Epithelial cell of esophagus (primary cell): ENCODE measurements around the gene FAM32A.

ENCODE experiments used
- DNase-seq: peaks from one replicate; pipeline ENCODE4 v3.0.0; 2010; ENCODE audit warnings: low read depth
- H3K4me3 ChIP-seq: 2 replicates; pipeline ENCODE4 v1.5.1; 2011; ENCODE audit warnings: mild to moderate bottlenecking, low read length, control low read depth
- TF ChIP-seq, protein P1 (sequence below): IDR thresholded peaks from 2 replicates; pipeline ENCODE4 v1.5.1; 2011; ENCODE audit warnings: low read depth, mild to moderate bottlenecking, low read length, control low read depth, inconsistent platforms; ENCODE audit not compliant: insufficient read depth; ENCODE audit errors: missing control alignments

The FAM32A gene

DNA sequence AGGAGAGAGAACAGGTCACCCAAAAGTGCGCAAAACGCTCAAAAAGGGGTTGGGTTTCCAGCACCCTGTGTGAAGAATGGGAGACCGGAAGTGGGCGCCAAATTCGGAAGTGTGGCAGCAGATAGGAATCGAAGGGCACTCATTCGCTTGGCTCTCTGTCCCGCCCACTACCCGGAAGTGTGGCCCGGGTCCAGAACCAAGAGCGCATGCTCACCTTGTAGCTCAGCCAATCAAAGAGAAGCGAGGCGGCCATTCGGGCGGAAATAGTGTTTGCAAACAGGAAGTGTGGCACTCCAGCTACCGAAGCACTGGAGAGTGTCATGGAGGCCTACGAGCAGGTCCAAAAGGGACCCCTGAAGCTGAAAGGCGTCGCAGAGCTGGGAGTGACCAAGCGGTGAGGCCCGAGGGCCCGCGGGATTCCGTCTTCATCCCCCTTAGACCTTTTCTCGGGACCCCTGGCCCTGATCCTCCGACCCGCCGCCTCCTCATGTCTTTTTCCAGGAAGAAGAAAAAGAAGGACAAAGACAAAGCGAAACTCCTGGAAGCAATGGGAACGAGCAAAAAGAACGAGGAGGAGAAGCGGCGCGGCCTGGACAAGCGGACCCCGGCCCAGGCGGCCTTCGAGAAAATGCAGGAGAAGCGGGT lies at the start of gene FAM32A:
Gene FAM32A, plus strand, starts transcription at position 288 of the 645 bp plus-strand sequence. Its CDS starts 33 bp downstream, at position 321.
- peak; percentile 100 for DNase-seq
- H3K4me3 ChIP-seq: peak within 1 kb of the TSS; percentile 91
- TF ChIP-seq, protein P1, sequence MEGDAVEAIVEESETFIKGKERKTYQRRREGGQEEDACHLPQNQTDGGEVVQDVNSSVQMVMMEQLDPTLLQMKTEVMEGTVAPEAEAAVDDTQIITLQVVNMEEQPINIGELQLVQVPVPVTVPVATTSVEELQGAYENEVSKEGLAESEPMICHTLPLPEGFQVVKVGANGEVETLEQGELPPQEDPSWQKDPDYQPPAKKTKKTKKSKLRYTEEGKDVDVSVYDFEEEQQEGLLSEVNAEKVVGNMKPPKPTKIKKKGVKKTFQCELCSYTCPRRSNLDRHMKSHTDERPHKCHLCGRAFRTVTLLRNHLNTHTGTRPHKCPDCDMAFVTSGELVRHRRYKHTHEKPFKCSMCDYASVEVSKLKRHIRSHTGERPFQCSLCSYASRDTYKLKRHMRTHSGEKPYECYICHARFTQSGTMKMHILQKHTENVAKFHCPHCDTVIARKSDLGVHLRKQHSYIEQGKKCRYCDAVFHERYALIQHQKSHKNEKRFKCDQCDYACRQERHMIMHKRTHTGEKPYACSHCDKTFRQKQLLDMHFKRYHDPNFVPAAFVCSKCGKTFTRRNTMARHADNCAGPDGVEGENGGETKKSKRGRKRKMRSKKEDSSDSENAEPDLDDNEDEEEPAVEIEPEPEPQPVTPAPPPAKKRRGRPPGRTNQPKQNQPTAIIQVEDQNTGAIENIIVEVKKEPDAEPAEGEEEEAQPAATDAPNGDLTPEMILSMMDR: peak; percentile 39

DNA sequence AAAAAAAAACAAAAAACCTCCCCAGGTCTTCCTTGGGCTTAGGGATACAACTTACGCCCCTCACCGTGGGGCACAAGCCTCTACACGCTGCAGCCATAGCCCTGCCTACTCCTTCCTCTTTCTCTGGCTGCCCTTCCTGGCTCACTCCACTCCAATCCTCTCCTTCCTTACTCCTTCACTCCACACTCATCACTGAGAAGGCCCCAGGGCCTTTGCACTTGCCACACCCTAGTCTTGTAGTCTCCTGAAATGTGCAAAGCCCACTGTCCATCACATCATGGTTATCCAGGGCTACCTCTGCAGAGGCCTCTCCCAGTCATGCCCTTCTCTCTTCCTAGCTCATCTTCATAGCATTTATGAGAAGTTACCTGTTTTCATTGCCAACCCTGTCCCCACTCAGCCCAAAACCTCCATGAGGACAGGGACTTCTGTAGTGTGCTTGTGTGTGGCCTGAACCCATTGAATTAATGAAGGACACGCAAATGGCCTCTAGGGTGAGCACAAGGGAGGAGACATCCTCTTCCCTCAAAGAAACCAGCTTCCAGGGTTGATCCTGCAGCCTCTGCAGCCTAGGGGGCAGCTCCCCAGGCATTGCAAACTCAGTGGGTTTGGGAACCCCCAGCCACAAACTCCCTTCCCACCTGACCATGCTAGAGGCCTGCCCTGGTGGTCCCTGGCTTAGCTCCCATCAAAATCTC lies 49.6 kb upstream of the FAM32A start:
- H3K4me3 ChIP-seq: no peak overlapping the region
- no peak for DNase-seq
- TF ChIP-seq, protein P1: no peak

DNA sequence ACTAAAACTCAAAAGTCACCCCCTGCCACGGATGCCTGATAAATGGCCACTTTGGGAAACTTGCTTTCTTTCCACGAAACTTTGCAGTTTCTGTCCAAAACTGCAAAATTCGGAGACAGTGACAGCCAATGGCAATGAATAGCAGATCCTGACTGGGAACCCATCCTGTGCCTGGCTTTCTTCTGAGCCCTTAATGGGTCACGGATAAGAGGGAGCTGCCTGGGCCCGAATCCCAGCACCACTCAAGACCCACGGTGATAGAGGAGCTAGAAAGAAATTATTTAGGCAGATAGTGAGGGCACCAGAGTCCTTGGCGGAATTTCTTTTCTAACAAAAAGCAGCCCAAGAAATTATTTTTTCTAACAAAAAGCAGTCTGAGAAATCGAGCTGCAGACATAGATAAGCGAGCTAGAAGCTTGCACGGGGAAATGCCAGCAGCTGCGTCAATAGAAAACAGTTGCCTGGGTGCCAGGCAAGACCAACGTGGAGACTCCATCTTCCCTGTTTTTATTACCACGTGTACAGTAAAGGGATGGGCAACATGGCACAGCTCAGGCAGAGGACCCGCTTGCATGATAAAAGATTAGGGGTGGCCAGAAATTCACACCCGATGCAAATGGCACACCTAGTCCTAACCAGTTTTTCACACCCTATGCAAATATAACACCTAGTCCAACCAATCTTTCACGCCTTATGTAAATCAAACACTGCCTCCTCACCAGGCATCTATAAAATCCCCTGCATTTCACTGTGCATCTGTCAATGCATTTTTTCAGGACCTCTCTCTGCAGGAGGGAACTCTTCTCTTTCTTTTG lies 48.8 kb upstream of the FAM32A start:
- TF ChIP-seq, protein P1: no peak
- DNase-seq: no peak
- H3K4me3 ChIP-seq: no peak overlapping the region

DNA sequence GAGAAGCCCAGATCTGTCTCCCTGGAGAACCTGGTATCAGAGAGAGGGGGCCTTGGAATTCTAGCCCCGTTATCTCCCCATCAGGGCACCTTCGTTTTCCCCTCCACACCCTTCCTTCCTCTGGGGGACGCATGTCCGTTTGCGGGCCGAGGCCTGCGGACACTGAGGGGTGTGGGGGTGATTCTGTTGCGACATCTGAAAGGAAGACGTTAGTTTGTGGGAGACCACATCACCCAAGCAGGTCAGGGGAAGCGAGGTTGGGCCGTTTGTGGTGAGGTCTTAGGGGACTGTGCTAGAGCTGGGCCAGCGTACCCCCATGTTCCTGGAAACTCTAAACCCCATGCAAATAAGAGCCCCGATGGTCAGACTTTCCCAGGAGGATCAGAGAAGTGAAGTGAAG lies 45.5 kb upstream of the FAM32A start:
- no peak overlapping the region for H3K4me3 ChIP-seq
- TF ChIP-seq, protein P1: no peak
- no peak for DNase-seq

DNA sequence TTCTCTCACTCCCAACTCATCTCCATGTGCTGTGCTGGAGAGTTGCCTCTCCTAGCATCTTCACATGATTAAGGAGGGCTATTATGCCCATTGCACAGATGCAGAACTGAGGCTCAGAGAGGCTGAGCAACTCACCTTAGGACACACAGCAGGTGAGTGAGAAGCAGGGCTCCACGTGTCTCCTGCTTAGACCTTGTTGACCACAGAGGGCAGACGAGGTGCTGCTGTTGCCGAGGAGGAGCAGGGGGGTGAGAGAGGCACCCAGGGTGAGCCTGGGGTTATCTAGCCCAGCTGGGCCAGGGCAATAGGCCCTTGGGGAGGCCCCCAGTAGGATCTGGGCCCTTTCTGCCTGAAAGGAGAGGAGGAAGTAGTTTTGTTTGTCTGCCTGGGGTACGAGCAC lies 44.2 kb upstream of the FAM32A start:
- no peak for DNase-seq
- TF ChIP-seq, protein P1: no peak
- H3K4me3 ChIP-seq: no peak overlapping the region

DNA sequence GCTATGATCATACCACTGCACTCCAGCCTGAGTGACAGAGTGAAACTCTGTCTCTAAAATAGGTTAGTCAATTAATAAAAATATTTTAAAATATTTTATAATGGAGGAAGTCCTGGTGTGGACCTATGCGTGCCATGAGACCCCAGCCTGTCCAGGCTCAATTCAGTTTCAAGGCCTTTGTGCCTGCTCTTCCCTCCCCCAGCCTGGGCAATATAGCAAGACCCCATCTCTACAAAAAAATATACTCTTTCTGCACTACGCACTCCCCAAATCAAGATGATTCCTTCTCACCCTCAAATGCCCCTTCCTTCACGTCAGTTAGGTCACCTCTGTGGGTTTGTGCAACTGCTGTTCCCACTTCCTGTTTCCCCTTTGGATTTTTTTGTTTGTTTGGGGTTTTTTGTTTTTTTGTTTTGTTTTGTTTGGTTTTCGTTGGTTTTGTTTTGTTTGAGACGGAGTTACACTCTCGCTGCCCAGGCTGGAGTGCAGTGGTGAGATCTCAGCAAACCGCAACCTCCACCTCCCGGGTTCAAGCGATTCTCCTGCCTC lies 43.1 kb upstream of the FAM32A start:
- TF ChIP-seq, protein P1: no peak
- no peak overlapping the region for H3K4me3 ChIP-seq
- no peak for DNase-seq
